AG04450 (cell line): ENCODE data around the gene HMGCS1. TPM values are rescaled to one million over a fixed set of nuclear protein-coding genes. Genes with fewer than 3 reads are reported as not detected.
A peak's percentile ranks its signal among the peaks of the same experiment; 100 is the strongest.
"Not testable (repeated sequence)": the region's sequence is repeated elsewhere in the genome, so short reads cannot be mapped to it uniquely, and the experiment has no call there.

Experiments used
- CTCF ChIA-PET: fragments of 300-600, 350-600 bp; formaldehyde crosslinking; extraction: SDS; loops from one replicate; lab custom pipeline; 2022; ENCODE audit warnings: antibody characterized with exemption, inconsistent platforms; lab: Charles Lee
- POLR2A ChIA-PET: fragments of 350-600 bp; formaldehyde crosslinking; extraction: SDS; loops from one replicate; lab custom pipeline; 2021; ENCODE audit warnings: antibody characterized with exemption, inconsistent platforms; lab: Yijun Ruan, JAX
- DNase-seq: peaks from one replicate; pipeline ENCODE4 v3.0.0-alpha.2; 2011; ENCODE audit warnings: low read depth, low spot score
- H3K27ac ChIP-seq: one replicate; pipeline ENCODE4 v1.5.1; 2012; ENCODE audit warnings: low read depth, low read length, control low read depth
- H3K27me3 ChIP-seq: one replicate; pipeline ENCODE4 v1.6.0; 2012; ENCODE audit warnings: low read length; ENCODE audit not compliant: control insufficient read depth, insufficient read depth
- H3K4me3 ChIP-seq: 2 replicates; pipeline ENCODE4 v1.5.1; 2011; ENCODE audit warnings: mild to moderate bottlenecking, low read depth, low read length, control low read depth
- H3K9me3 ChIP-seq: 2 replicates; pipeline ENCODE4 v1.5.1; 2012; ENCODE audit warnings: low read length; ENCODE audit not compliant: control insufficient read depth, insufficient read depth
- polyA plus RNA-seq: library from polyadenylated mRNA; depleted of rRNA; stranded (reverse); fragments of >200 nt; gene quantifications from 2 replicates; pipeline ENCODE4 v1.2.3, GENCODE V29; 2011
- TF ChIP-seq, protein P1 (sequence below): IDR thresholded peaks from 2 replicates; pipeline ENCODE4 v1.5.1; 2011; ENCODE audit warnings: low read depth, low read length, control low read depth, inconsistent platforms

The HMGCS1 gene
- polyA plus RNA-seq, 1 experiment, result 31.1 TPM

DNA sequence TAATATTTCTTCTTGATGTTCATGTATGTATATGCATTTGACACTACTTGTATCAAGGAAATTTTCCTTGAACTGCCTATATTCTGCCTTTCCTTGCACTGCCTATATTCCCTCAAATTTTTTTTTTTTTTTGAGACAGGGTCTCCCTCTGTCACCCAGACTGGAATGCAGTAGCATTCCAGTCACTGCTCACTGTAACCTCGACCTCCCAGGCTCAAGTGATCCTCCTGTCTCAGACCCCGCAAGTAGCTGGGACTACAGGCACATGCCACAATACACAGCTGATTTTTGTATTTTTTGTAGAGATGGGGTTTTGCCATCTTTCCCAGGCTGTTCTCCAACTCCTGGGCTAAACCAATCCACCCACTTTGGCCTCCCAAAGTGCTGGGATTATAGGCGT, 4.1 kb downstream of the HMGCS1 start:
- ChIA-PET POLR2A (no interaction called here), CTCF (interaction anchor here (1.6 kb wide), 1 partner anchor 81 kb away, joined by 6 read pairs; no protein-coding TSS in a partner anchor)
- no peak for DNase-seq
- peaks cover 3% of the 10 kb centered on the region; the same call in 1 of the 2 replicates for H3K9me3 ChIP-seq
- no peak overlapping the region for H3K4me3 ChIP-seq
- TF ChIP-seq, protein P1, sequence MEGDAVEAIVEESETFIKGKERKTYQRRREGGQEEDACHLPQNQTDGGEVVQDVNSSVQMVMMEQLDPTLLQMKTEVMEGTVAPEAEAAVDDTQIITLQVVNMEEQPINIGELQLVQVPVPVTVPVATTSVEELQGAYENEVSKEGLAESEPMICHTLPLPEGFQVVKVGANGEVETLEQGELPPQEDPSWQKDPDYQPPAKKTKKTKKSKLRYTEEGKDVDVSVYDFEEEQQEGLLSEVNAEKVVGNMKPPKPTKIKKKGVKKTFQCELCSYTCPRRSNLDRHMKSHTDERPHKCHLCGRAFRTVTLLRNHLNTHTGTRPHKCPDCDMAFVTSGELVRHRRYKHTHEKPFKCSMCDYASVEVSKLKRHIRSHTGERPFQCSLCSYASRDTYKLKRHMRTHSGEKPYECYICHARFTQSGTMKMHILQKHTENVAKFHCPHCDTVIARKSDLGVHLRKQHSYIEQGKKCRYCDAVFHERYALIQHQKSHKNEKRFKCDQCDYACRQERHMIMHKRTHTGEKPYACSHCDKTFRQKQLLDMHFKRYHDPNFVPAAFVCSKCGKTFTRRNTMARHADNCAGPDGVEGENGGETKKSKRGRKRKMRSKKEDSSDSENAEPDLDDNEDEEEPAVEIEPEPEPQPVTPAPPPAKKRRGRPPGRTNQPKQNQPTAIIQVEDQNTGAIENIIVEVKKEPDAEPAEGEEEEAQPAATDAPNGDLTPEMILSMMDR, result no peak
- no peak overlapping the region for H3K27ac ChIP-seq
- no peaks in the 10 kb centered on the region for H3K27me3 ChIP-seq

DNA sequence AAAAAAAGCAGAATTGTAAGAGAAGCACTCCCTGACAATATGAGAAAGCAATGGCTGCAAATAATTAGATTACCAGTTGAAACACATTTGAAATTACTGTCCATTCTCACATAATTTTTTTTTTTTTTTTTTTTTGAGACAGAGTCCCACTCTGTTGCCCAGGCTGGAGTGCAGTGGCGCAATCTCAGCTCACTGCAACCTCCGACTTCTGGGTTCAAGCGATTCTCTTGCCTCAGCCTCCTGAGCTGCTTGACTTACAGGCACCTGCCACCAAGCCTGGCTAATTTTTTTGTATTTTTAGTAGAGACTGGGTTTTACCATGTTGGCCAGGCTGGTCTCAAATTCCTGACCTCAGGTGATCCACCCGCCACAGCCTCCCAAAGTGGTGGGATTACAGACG, 6.3 kb downstream of the HMGCS1 start:
- H3K9me3 ChIP-seq, POLR2A ChIA-PET, H3K27me3 ChIP-seq, H3K4me3 ChIP-seq, H3K27ac ChIP-seq, DNase-seq: not testable (repeated sequence)
- CTCF ChIA-PET, result interaction anchor here (1.0 to 2.2 kb wide), 6 partner anchors 10 to 201 kb away, joined by 3 to 11 read pairs (median 4); partner anchors contain the start of gene TMEM267

DNA sequence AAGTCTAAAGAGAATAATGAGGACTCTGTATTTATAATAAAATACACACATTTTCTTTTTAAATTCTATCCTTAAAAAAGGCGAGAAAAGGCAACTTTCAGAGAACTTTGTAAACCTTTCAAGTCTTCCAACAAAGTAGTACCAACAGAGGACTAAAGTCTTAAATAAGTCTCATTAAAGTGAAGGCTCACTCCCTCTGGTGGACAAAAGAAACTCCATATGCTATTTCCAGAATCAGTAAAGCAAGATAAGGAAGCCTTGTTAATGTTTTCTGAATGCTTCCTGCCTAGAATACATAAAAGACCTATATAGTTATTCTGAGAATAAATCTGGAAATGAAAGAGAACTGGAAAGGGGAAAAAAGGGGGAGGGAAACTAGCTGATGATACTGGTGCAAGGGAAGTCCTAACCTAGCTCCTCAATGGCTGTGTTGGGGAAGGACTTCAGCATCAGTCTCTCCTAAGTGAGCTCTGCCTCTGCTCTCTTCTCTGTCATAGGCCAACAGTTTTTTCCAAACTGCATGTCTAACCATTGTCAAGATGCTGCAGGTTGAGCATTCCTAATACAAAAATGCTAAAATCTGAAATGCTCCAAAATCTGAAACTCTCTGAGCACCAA, 7.2 kb downstream of the HMGCS1 start:
- H3K4me3 ChIP-seq, result no peak overlapping the region
- POLR2A ChIA-PET, result no interaction called here
- no peaks in the 10 kb centered on the region for H3K27me3 ChIP-seq
- TF ChIP-seq, protein P1, result peak; percentile 77
- CTCF ChIA-PET, result interaction anchor here (0.6 to 2.2 kb wide), 12 partner anchors 8 to 397 kb away, joined by 3 to 11 read pairs (median 4); partner anchors contain the start of gene TMEM267
- no peaks in the 10 kb centered on the region for H3K9me3 ChIP-seq
- no peak overlapping the region for H3K27ac ChIP-seq
- DNase-seq, result peak; percentile 32

DNA sequence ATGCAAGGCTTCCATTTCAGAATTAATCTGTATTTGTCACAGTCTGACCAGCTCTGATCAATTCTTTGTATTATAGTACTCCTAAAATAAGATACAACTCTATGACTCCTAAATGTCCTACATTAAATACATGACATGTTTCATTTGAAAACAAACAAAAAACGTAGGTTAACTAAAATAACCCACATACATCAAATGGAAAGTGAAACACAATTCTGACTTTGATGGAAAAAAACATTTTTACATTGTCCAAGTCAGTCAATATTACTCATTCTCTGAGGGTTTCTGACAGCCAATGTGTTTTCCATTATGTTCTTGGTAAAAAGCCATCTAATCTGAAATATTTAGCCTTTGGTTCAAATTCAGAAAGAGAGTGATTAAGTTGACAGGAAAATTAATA, 8.7 kb downstream of the HMGCS1 start:
- H3K9me3 ChIP-seq, result no peaks in the 10 kb centered on the region
- no peak overlapping the region for H3K27ac ChIP-seq
- TF ChIP-seq, protein P1, result no peak
- H3K4me3 ChIP-seq, result no peak overlapping the region
- ChIA-PET POLR2A (no interaction called here), CTCF (interaction anchor here (0.6 to 0.9 kb wide), 2 partner anchors 9 to 1500 kb away, joined by 3 to 4 read pairs; no protein-coding TSS in a partner anchor)
- no peaks in the 10 kb centered on the region for H3K27me3 ChIP-seq
- no peak for DNase-seq

DNA sequence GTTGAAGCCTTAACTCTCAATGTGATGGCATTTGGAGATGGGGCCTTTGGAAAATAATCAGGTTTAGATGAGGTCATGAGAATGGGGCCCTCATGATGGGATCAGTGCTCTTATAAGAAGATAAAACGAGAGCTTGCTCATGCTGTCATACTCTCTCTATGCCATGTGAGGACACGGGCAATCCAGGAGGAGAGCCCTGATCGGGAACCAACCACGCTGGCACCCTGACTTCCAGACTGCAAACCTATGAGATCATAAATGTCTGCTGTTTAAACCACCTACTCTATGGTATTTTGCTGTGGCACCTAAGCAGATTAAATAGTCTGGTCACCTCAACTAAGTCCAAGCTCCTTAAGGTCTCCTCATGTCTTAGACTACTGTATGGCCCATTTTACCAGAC, 10.0 kb downstream of the HMGCS1 start:
- POLR2A ChIA-PET, result no interaction called here
- no peaks in the 10 kb centered on the region for H3K27me3 ChIP-seq
- no peak overlapping the region for H3K4me3 ChIP-seq
- CTCF ChIA-PET, result interaction anchor here (0.5 kb wide), 1 partner anchor 75 kb away, joined by 5 read pairs; no protein-coding TSS in a partner anchor
- no peak overlapping the region for H3K27ac ChIP-seq
- no peak for DNase-seq
- H3K9me3 ChIP-seq, result no peaks in the 10 kb centered on the region
- TF ChIP-seq, protein P1, result no peak
